Upper lobe of right lung (tissue), 1 donor: Measurements from ENCODE around the gene TESK2. TPM values are rescaled to one million over a fixed set of nuclear protein-coding genes. Genes with fewer than 3 reads are reported as not detected.
A peak's percentile ranks its signal among the peaks of the same experiment; 100 is the strongest.

Experiments used
- ATAC-seq: fragments of 200-7000 bp; cut with Tn5 transposase; one replicate; pipeline ENCODE4 v1.9.1; 2020; ENCODE audit warnings: mild to moderate bottlenecking, moderate library complexity
- DNase-seq: peaks from one replicate; pipeline ENCODE4 v3.0.0-alpha.2; 2020
- H3K27ac ChIP-seq: fragments of 200-600 bp; one replicate; pipeline ENCODE4 v1.8.0; 2022
- H3K27me3 ChIP-seq: fragments of 200-600 bp; one replicate; pipeline ENCODE4 v1.8.0; 2022; ENCODE audit warnings: mild to moderate bottlenecking
- H3K36me3 ChIP-seq: fragments of 200-600 bp; one replicate; pipeline ENCODE4 v1.8.0; 2022
- H3K4me1 ChIP-seq: fragments of 200-600 bp; one replicate; pipeline ENCODE4 v1.8.0; 2022
- H3K4me3 ChIP-seq: fragments of 200-600 bp; one replicate; pipeline ENCODE4 v1.8.0; 2022; ENCODE audit warnings: mild to moderate bottlenecking
- H3K9me3 ChIP-seq: fragments of 200-600 bp; one replicate; pipeline ENCODE4 v1.8.0; 2022
- intact Hi-C: fragments of 100-400 bp; cut with DNase I; formaldehyde crosslinking; loops from one replicate; pipeline ENCODE4 v1.11.0; 2022
- total RNA-seq: library from RNA; stranded (reverse); fragmentation: NEBNext Ultra II Directional; extraction: Animal tissue kit (Norgen Biotek cat#: 25700); gene quantifications from one replicate; pipeline ENCODE4 v1.2.1, GENCODE V29; 2021
- TF ChIP-seq, protein P1 (sequence below): fragments of 200-600 bp; IDR thresholded peaks from one replicate; pipeline ENCODE4 v1.8.0; 2022; ENCODE audit warnings: antibody characterized with exemption
- donor health status: DM: no; HTN: yes; CAD: no; lungs with severe emphysema.

The TESK2 gene
- total RNA-seq, 1 donor from 2014 or later: 8.4 TPM

GRCh38 chr1:45397285-45397684, 93.7 kb downstream of the TESK2 start:
- H3K27me3 ChIP-seq: no peaks in the 10 kb centered on the region
- DNase-seq: no peak
- TF ChIP-seq, protein P1, sequence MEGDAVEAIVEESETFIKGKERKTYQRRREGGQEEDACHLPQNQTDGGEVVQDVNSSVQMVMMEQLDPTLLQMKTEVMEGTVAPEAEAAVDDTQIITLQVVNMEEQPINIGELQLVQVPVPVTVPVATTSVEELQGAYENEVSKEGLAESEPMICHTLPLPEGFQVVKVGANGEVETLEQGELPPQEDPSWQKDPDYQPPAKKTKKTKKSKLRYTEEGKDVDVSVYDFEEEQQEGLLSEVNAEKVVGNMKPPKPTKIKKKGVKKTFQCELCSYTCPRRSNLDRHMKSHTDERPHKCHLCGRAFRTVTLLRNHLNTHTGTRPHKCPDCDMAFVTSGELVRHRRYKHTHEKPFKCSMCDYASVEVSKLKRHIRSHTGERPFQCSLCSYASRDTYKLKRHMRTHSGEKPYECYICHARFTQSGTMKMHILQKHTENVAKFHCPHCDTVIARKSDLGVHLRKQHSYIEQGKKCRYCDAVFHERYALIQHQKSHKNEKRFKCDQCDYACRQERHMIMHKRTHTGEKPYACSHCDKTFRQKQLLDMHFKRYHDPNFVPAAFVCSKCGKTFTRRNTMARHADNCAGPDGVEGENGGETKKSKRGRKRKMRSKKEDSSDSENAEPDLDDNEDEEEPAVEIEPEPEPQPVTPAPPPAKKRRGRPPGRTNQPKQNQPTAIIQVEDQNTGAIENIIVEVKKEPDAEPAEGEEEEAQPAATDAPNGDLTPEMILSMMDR: no peak
- no peak overlapping the region for H3K4me3 ChIP-seq
- intact Hi-C loops: no loop called here
- H3K9me3 ChIP-seq: no peaks in the 10 kb centered on the region
- no peak for ATAC-seq
- no peaks in the 10 kb centered on the region for H3K36me3 ChIP-seq
- no peaks in the 10 kb centered on the region for H3K4me1 ChIP-seq
- no peak overlapping the region for H3K27ac ChIP-seq

DNA sequence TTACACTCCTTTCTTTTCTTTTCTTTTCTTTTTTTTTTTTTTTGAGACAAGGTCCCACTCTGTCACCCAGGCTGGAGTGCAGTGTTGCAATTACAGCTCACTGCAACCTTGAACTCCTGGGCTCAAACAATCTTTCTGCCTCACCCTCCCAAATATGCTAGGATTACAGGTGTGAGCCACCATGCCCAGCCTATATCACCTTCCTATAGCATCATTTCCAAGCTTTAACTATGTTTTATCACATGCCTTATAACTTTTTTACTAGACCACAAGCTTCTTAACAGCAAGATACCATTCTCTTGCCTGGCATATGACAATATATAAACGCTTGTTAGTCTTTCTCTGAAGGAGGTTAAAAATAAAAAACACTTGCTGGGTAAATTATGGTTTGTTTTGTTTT, 95.4 kb downstream of the TESK2 start:
- no peak for DNase-seq
- no peaks in the 10 kb centered on the region for H3K36me3 ChIP-seq
- no peak for ATAC-seq
- TF ChIP-seq, protein P1: no peak
- no peaks in the 10 kb centered on the region for H3K4me1 ChIP-seq
- H3K4me3 ChIP-seq: no peak overlapping the region
- intact Hi-C loops: no loop called here
- no peak overlapping the region for H3K27ac ChIP-seq
- no peaks in the 10 kb centered on the region for H3K9me3 ChIP-seq
- H3K27me3 ChIP-seq: no peaks in the 10 kb centered on the region

GRCh38 chr1:45395051-45395450, 95.9 kb downstream of the TESK2 start:
- Histone ChIP-seq H3K27ac (no peak overlapping the region), H3K4me1 (no peaks in the 10 kb centered on the region), H3K4me3 (no peak overlapping the region), H3K27me3 (no peaks in the 10 kb centered on the region), H3K36me3 (no peaks in the 10 kb centered on the region), H3K9me3 (no peaks in the 10 kb centered on the region)
- TF ChIP-seq, protein P1: no peak
- intact Hi-C loops: no loop called here
- ATAC-seq (no peak), DNase-seq (no peak)

GRCh38 chr1:45394342-45394741, 96.6 kb downstream of the TESK2 start:
- ATAC-seq (peak; percentile 15), DNase-seq (no peak)
- Histone ChIP-seq H3K4me1 (no peaks in the 10 kb centered on the region), H3K27me3 (no peaks in the 10 kb centered on the region), H3K27ac (peak overlapping the region; percentile 44), H3K4me3 (no peak overlapping the region), H3K36me3 (no peaks in the 10 kb centered on the region), H3K9me3 (no peaks in the 10 kb centered on the region)
- TF ChIP-seq, protein P1: no peak
- intact Hi-C loops: no loop called here

DNA sequence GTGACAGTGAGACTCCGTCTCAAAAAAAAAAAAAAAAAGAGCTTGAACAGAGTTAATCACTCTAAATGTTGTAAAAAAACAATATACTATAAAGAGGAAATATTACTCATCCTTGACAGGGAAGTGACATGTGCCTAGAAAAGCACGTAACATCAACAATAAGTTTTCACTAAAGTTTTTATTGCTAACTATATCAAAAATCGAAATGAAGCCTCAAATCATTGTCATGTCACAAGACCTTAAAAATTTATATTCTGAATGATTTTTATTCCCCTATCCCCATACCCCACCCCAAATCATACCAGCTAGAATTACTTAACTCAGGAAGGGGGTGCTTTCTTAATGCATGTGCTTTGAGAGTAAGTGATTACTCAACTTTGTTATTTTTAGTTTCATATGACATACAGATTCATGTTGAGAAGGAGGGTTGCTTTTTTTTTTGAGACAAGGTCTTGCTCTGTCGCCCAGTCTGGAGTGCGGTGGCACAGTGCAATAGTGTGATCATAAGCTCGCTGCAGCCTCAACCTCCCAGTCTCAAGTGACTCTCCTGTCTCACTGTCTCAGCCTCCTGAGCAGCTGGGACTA, 97.2 kb downstream of the TESK2 start:
- H3K27me3 ChIP-seq: no peaks in the 10 kb centered on the region
- intact Hi-C loops: no loop called here
- TF ChIP-seq, protein P1: no peak

GRCh38 chr1:45386219-45386618, 104.7 kb downstream of the TESK2 start:
- TF ChIP-seq, protein P1: no peak
- ATAC-seq: no peak
- Histone ChIP-seq H3K27me3 (no peaks in the 10 kb centered on the region), H3K9me3 (no peaks in the 10 kb centered on the region), H3K27ac (no peak overlapping the region), H3K4me3 (no peak overlapping the region), H3K36me3 (no peaks in the 10 kb centered on the region), H3K4me1 (no peaks in the 10 kb centered on the region)
- no peak for DNase-seq
- intact Hi-C loops: no loop called here

More for the DNA sequence above, 97.2 kb downstream of the TESK2 start:
- ATAC-seq (peak; percentile 90), DNase-seq (no peak)
- Histone ChIP-seq H3K9me3 (no peaks in the 10 kb centered on the region), H3K36me3 (no peaks in the 10 kb centered on the region), H3K27ac (peak overlapping the region; percentile 44), H3K4me3 (no peak overlapping the region), H3K4me1 (no peaks in the 10 kb centered on the region)
